EH (cell line): ENCODE measurements around the gene KIF26A.

ENCODE experiments used
- DNase-seq: peaks from one replicate; pipeline ENCODE4 v3.0.0-alpha.2; 2015; ENCODE audit warnings: low read depth

Gene KIF26A

GRCh38 chr14:104112609-104113571, 25.5 kb upstream of the KIF26A start:
- no peak for DNase-seq

- DNase-seq: no peak
These were observed 24.6 kb upstream of the KIF26A start for GRCh38 chr14:104113631-104114420.

- DNase-seq: no peak
These were observed 23.8 kb upstream of the KIF26A start for GRCh38 chr14:104114421-104115130.

- no peak for DNase-seq
These were observed 23.2 kb upstream of the KIF26A start for GRCh38 chr14:104115131-104115600.

- no peak for DNase-seq
These were observed 22.6 kb upstream of the KIF26A start for GRCh38 chr14:104115691-104116287.

GRCh38 chr14:104116288-104116755, 22.1 kb upstream of the KIF26A start:
- DNase-seq: no peak

GRCh38 chr14:104116756-104117340, 21.5 kb upstream of the KIF26A start:
- no peak for DNase-seq

GRCh38 chr14:104117341-104118005, 20.9 kb upstream of the KIF26A start:
- no peak for DNase-seq

- no peak for DNase-seq
These were observed 20.2 kb upstream of the KIF26A start for GRCh38 chr14:104118006-104118844.

GRCh38 chr14:104119119-104119487, 19.3 kb upstream of the KIF26A start:
- DNase-seq: no peak

- no peak for DNase-seq
These were observed 18.7 kb upstream of the KIF26A start for GRCh38 chr14:104119488-104120251.

- no peak for DNase-seq
These were observed 18.1 kb upstream of the KIF26A start for GRCh38 chr14:104120281-104120741.

GRCh38 chr14:104121142-104121541, 17.2 kb upstream of the KIF26A start:
- no peak for DNase-seq

GRCh38 chr14:104123879-104124278, 14.5 kb upstream of the KIF26A start:
- DNase-seq: no peak

- no peak for DNase-seq
These were observed 13.4 kb upstream of the KIF26A start for GRCh38 chr14:104125011-104125410.

- DNase-seq: no peak
These were observed 11.6 kb upstream of the KIF26A start for GRCh38 chr14:104126753-104127152.

GRCh38 chr14:104128981-104129380, 9.4 kb upstream of the KIF26A start:
- DNase-seq: no peak

- DNase-seq: no peak
These were observed 8.8 kb upstream of the KIF26A start for GRCh38 chr14:104129556-104129955.
